ENCODE measurements around the gene DYRK2. TPM values are rescaled to one million over a fixed set of nuclear protein-coding genes. Genes with fewer than 3 reads are reported as not detected.

DYRK2 gene
- total and polyA plus RNA-seq, 3 donors from 2014 or later, result 14.6 to 18.4 (median 17.4) TPM

DNA sequence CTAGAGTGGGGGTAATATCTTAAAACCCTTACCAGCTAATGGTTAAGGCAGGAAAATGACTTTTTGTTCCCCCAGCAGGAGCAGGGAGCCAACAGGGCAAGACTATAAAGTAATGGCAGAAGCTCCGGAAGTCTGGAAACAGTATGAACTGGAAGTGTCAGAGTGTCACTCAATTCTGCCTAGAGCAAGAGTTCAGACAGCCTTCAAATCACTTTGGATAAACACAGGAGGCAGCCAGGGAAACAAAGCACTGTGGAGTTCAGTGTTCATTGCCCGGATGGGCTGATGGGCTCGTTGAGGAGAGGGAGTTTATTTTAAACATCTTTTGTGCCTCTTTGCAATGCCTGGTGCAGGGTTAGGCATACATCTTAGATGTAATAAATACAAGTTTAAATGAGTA lies 16.5 kb upstream of the DYRK2 start:
- intact Hi-C loops (cut with DNase I; ENCODE audit: low total_unique reads), result no loop called here
- Histone ChIP-seq H3K27me3 (no peaks in the 10 kb centered on the region), H3K9me3 (no peaks in the 10 kb centered on the region), H3K27ac (no peak overlapping the region), H3K4me3 (no peak overlapping the region), H3K36me3 (ENCODE audit: low read depth, missing control alignments) (no peaks in the 10 kb centered on the region), H3K4me1 (no peaks in the 10 kb centered on the region)
- 64 to 72% methylated on average over 3 of the region's 3 CpGs for WGBS, 2 donors
- TF ChIP-seq, protein P1, sequence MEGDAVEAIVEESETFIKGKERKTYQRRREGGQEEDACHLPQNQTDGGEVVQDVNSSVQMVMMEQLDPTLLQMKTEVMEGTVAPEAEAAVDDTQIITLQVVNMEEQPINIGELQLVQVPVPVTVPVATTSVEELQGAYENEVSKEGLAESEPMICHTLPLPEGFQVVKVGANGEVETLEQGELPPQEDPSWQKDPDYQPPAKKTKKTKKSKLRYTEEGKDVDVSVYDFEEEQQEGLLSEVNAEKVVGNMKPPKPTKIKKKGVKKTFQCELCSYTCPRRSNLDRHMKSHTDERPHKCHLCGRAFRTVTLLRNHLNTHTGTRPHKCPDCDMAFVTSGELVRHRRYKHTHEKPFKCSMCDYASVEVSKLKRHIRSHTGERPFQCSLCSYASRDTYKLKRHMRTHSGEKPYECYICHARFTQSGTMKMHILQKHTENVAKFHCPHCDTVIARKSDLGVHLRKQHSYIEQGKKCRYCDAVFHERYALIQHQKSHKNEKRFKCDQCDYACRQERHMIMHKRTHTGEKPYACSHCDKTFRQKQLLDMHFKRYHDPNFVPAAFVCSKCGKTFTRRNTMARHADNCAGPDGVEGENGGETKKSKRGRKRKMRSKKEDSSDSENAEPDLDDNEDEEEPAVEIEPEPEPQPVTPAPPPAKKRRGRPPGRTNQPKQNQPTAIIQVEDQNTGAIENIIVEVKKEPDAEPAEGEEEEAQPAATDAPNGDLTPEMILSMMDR (IDR thresholded peaks at IDR 0.05), result no peak
- TF ChIP-seq POLR2A (IDR thresholded peaks at IDR 0.05), result no peak
- DNase-seq, result no peak

DNA sequence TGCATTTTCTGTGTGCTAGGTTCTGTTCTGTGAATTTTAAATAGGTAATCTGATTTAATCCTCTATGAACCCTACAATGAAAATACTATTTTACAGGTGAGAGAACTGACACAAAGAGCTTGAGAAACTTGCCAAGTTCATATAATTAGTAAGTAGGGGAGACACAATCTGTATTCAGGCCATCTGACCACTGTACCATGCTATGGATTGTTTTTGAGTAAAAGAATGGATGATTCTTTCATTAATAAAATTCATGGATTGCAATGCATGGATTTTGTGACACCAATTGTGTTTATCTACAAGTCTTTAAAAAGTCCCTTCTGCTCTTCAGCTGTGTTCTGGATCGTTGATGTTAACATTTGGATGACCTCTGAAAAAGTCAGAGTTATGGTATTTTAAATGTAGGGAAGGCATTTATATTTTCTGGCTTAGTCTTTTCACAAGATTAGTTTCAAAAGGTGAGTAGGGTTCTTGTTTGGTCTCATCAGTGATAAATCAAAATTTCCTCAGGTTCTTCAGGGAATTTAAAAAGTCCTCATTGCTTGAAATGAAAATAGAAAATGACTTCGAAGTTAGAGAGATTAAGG lies 15.4 kb upstream of the DYRK2 start:
- no peaks in the 10 kb centered on the region for H3K27me3 ChIP-seq
- H3K4me1 ChIP-seq, result no peaks in the 10 kb centered on the region
- 75 to 79% methylated on average over 2 of the region's 2 CpGs for WGBS, 2 donors
- intact Hi-C loops (cut with DNase I; ENCODE audit: low total_unique reads), result no loop called here
- H3K9me3 ChIP-seq, result no peaks in the 10 kb centered on the region
- no peak for DNase-seq
- no peaks in the 10 kb centered on the region for H3K36me3 ChIP-seq (ENCODE audit: low read depth, missing control alignments)
- no peak overlapping the region for H3K27ac ChIP-seq
- no peak overlapping the region for H3K4me3 ChIP-seq
- no peak for TF ChIP-seq POLR2A (IDR thresholded peaks at IDR 0.05)
- TF ChIP-seq, protein P1 (IDR thresholded peaks at IDR 0.05), result no peak

DNA sequence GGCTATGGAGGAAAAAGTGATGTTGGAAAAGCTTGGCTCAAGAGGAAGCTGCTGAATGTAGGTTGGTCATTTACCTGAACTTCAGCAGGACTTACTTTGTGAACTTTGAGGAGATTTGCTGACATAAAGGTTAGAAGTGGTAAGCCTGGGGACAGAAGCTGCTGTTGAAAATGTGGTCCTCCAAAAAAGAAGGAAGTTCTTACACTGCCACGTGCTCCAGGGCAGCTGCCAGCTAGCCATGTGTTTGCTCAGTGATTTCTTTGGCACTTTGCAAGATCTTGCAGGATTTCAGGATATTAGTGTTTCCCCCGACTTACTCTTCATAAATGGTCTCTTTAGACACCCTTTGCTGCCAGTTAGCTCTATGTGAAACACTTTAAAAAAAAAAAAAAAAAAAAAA lies 14.8 kb upstream of the DYRK2 start:
- DNase-seq, result peak; percentile 44
- no peak overlapping the region for H3K27ac ChIP-seq
- H3K4me3 ChIP-seq, result no peak overlapping the region
- H3K9me3 ChIP-seq, result no peaks in the 10 kb centered on the region
- intact Hi-C loops (cut with DNase I; ENCODE audit: low total_unique reads), result no loop called here
- H3K4me1 ChIP-seq, result no peaks in the 10 kb centered on the region
- 57 to 64% methylated on average over 2 of the region's 2 CpGs for WGBS, 2 donors
- H3K36me3 ChIP-seq (ENCODE audit: low read depth, missing control alignments), result no peaks in the 10 kb centered on the region
- TF ChIP-seq, protein P1 (IDR thresholded peaks at IDR 0.05), result no peak
- no peak for TF ChIP-seq POLR2A (IDR thresholded peaks at IDR 0.05)
- no peaks in the 10 kb centered on the region for H3K27me3 ChIP-seq

DNA sequence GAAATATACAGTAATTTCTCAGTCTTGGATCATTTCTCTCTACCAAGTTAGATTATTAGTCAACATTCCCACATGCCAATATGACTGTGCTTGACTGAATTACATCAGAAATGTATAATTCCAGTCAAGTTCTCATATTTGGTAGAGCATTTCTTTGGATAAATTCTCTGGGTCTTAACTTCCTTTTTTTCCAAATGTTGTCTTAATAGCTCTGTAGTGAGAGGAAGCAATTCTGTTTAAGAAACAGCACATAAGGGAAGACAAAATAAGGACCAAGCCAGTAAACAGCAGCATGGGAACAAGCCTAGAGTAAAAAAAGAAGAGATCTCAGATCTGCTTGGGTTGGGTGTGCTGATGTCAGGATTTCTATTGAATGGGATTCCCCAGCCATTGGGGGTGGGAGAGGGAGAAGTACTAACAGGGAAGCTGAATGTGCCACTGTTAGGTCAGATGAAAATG lies 14.2 kb upstream of the DYRK2 start:
- Histone ChIP-seq H3K27ac (no peak overlapping the region), H3K4me1 (no peaks in the 10 kb centered on the region), H3K4me3 (no peak overlapping the region), H3K9me3 (no peaks in the 10 kb centered on the region), H3K27me3 (no peaks in the 10 kb centered on the region), H3K36me3 (ENCODE audit: low read depth, missing control alignments) (no peaks in the 10 kb centered on the region)
- no peak for DNase-seq
- TF ChIP-seq, protein P1 (IDR thresholded peaks at IDR 0.05), result no peak
- TF ChIP-seq POLR2A (IDR thresholded peaks at IDR 0.05), result no peak
- intact Hi-C loops (cut with DNase I; ENCODE audit: low total_unique reads), result no loop called here

DNA sequence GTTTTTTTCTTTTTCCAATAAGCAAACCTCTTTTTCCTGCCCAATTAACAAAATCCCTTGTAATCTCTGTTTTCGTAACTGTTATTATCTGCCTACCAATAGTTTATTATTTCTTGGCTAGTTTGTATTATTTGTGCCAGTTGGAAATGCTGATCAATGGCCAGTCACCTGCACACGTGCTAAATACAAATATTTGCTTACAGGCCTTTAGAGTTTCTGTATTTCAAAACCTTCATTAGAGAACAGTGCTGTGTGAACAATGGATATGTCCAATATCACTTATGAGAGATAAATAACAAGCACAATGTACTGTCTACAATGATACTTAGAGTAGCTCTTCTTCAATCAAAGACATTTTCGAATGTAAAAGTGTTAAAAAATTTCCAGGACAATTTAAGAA lies 10.8 kb upstream of the DYRK2 start:
- no peaks in the 10 kb centered on the region for H3K36me3 ChIP-seq (ENCODE audit: low read depth, missing control alignments)
- peaks cover 4% of the 10 kb centered on the region for H3K4me1 ChIP-seq
- no peak overlapping the region for H3K27ac ChIP-seq
- intact Hi-C loops (cut with DNase I; ENCODE audit: low total_unique reads), result no loop called here
- WGBS, 2 donors, result 86 to 87% methylated on average over 3 of the region's 3 CpGs
- no peaks in the 10 kb centered on the region for H3K27me3 ChIP-seq
- no peak overlapping the region for H3K4me3 ChIP-seq
- no peak for TF ChIP-seq POLR2A (IDR thresholded peaks at IDR 0.05)
- TF ChIP-seq, protein P1 (IDR thresholded peaks at IDR 0.05), result no peak
- no peaks in the 10 kb centered on the region for H3K9me3 ChIP-seq
- DNase-seq, result no peak
